HEK293 (cell line): ENCODE results near the gene ASXL2.

Experiments
- CTCF ChIA-PET: fragments of 350-600 bp; formaldehyde crosslinking; extraction: SDS; loops from one replicate; lab custom pipeline; 2021; ENCODE audit warnings: antibody characterized with exemption; lab: Yijun Ruan, JAX
- POLR2A ChIA-PET: fragments of 300-600 bp; formaldehyde crosslinking; extraction: SDS; loops from one replicate; lab custom pipeline; 2020; ENCODE audit warnings: antibody characterized with exemption, inconsistent platforms; lab: Yijun Ruan, JAX
- H3K27ac ChIP-seq: fragments of 200-500 bp; sonication (Bioruptor generic); 2 replicates; pipeline ENCODE4 v1.5.1; 2014; ENCODE audit warnings: low read depth, low read length, control low read depth, inconsistent platforms; ENCODE audit errors: extremely low read depth
- H3K36me3 ChIP-seq, 2 experiments: fragments of 200-500 bp in 1 of 2; sonication (Bioruptor generic) in 1 of 2; 1 replicate in 1 of 2; 2 replicates in 1 of 2; pipeline ENCODE4 v1.5.1; 2014 to 2017; ENCODE audit warnings: inconsistent platforms in 2 of 2, low read length in 2 of 2; ENCODE audit not compliant: control insufficient read depth in 2 of 2, insufficient read depth in 1 of 2
- H3K4me1 ChIP-seq: fragments of 200-500 bp; sonication (Bioruptor generic); 2 replicates; pipeline ENCODE4 v1.5.1; 2014; ENCODE audit warnings: mild to moderate bottlenecking, low read length, inconsistent platforms; ENCODE audit not compliant: control insufficient read depth, insufficient read depth
- H3K4me3 ChIP-seq: 2 replicates; pipeline ENCODE4 v1.5.1; 2011; ENCODE audit warnings: low read depth, mild to moderate bottlenecking, control low read depth, low read length, moderate library complexity
- H3K9me3 ChIP-seq: fragments of 200-500 bp; sonication (Bioruptor generic); 2 replicates; pipeline ENCODE4 v1.5.1; 2014; ENCODE audit warnings: low read depth, low read length, inconsistent platforms; ENCODE audit not compliant: control insufficient read depth, insufficient read depth
- ELK4 ChIP-seq: IDR thresholded peaks from 2 replicates; pipeline ENCODE4 v1.6.1; 2011; ENCODE audit warnings: mild to moderate bottlenecking, low read depth, low read length, borderline replicate concordance
- KLF1 ChIP-seq: fragments of 450-650 bp; formaldehyde crosslinking; IDR thresholded peaks from 2 replicates; pipeline ENCODE4 v1.5.1; 2016; ENCODE audit warnings: missing biosample characterization, missing genetic modification characterization
- KLF10 ChIP-seq: fragments of 450-650 bp; IDR thresholded peaks from 2 replicates; pipeline ENCODE4 v1.5.1; 2018; ENCODE audit warnings: missing biosample characterization, mild to moderate bottlenecking, missing genetic modification characterization
- KLF9 ChIP-seq: fragments of 450-650 bp; formaldehyde crosslinking; IDR thresholded peaks from 2 replicates; pipeline ENCODE4 v1.5.1; 2016; ENCODE audit warnings: missing biosample characterization, missing genetic modification characterization, low read depth
- PRDM4 ChIP-seq: fragments of 450-650 bp; formaldehyde crosslinking; IDR thresholded peaks from 2 replicates; pipeline ENCODE4 v1.5.1; 2017; ENCODE audit warnings: missing biosample characterization, missing genetic modification characterization
- ZNF138 ChIP-seq: fragments of 450-650 bp; formaldehyde crosslinking; IDR thresholded peaks from 2 replicates; pipeline ENCODE4 v1.5.1; 2016; ENCODE audit warnings: missing biosample characterization, missing genetic modification characterization, borderline replicate concordance
- ZNF140 ChIP-seq: fragments of 450-650 bp; formaldehyde crosslinking; IDR thresholded peaks from 2 replicates; pipeline ENCODE4 v1.5.1; 2016; ENCODE audit warnings: missing biosample characterization, missing genetic modification characterization
- ZNF146 ChIP-seq: fragments of 450-650 bp; formaldehyde crosslinking; IDR thresholded peaks from 2 replicates; pipeline ENCODE4 v1.5.1; 2016; ENCODE audit warnings: missing biosample characterization, missing genetic modification characterization
- ZNF18 ChIP-seq: fragments of 450-650 bp; formaldehyde crosslinking; IDR thresholded peaks from 2 replicates; pipeline ENCODE4 v1.5.1; 2016; ENCODE audit warnings: missing biosample characterization, missing genetic modification characterization
- ZNF214 ChIP-seq: fragments of 450-650 bp; formaldehyde crosslinking; IDR thresholded peaks from 2 replicates; pipeline ENCODE4 v1.5.1; 2017; ENCODE audit warnings: missing biosample characterization, mild to moderate bottlenecking, missing genetic modification characterization, borderline replicate concordance
- ZNF239 ChIP-seq: fragments of 450-650 bp; formaldehyde crosslinking; IDR thresholded peaks from 2 replicates; pipeline ENCODE4 v1.5.1; 2016; ENCODE audit warnings: missing biosample characterization, missing genetic modification characterization
- ZNF302 ChIP-seq: fragments of 450-650 bp; formaldehyde crosslinking; IDR thresholded peaks from 2 replicates; pipeline ENCODE4 v1.5.1; 2016; ENCODE audit warnings: missing biosample characterization, missing genetic modification characterization, low read depth
- ZNF530 ChIP-seq: fragments of 450-650 bp; formaldehyde crosslinking; IDR thresholded peaks from 2 replicates; pipeline ENCODE4 v1.5.1; 2016; ENCODE audit warnings: low read depth, missing biosample characterization, missing genetic modification characterization
- ZNF560 ChIP-seq: fragments of 450-650 bp; formaldehyde crosslinking; IDR thresholded peaks from 2 replicates; pipeline ENCODE4 v1.5.1; 2017; ENCODE audit warnings: missing biosample characterization, missing genetic modification characterization, borderline replicate concordance
- ZNF610 ChIP-seq: fragments of 450-650 bp; formaldehyde crosslinking; IDR thresholded peaks from 2 replicates; pipeline ENCODE4 v1.5.1; 2016; ENCODE audit warnings: missing biosample characterization, missing genetic modification characterization, borderline replicate concordance
- ZNF621 ChIP-seq: fragments of 450-650 bp; formaldehyde crosslinking; IDR thresholded peaks from 2 replicates; pipeline ENCODE4 v1.5.1; 2017; ENCODE audit warnings: missing biosample characterization, missing genetic modification characterization
- ZNF623 ChIP-seq: fragments of 450-650 bp; formaldehyde crosslinking; IDR thresholded peaks from 2 replicates; pipeline ENCODE4 v1.5.1; 2016; ENCODE audit warnings: missing biosample characterization, missing genetic modification characterization
- ZNF624 ChIP-seq: fragments of 450-650 bp; formaldehyde crosslinking; IDR thresholded peaks from 2 replicates; pipeline ENCODE4 v1.5.1; 2017; ENCODE audit warnings: missing biosample characterization, missing genetic modification characterization
- ZNF639 ChIP-seq: fragments of 450-650 bp; formaldehyde crosslinking; IDR thresholded peaks from 2 replicates; pipeline ENCODE4 v1.5.1; 2016; ENCODE audit warnings: missing biosample characterization, missing genetic modification characterization
- ZNF792 ChIP-seq: fragments of 450-650 bp; formaldehyde crosslinking; IDR thresholded peaks from 2 replicates; pipeline ENCODE4 v1.5.1; 2016; ENCODE audit warnings: missing biosample characterization, missing genetic modification characterization
- ZSCAN18 ChIP-seq: fragments of 450-650 bp; formaldehyde crosslinking; IDR thresholded peaks from 2 replicates; pipeline ENCODE4 v1.5.1; 2016; ENCODE audit warnings: missing biosample characterization, missing genetic modification characterization

The ASXL2 gene

GRCh38 chr2:25726522-25726921 lies 151.8 kb downstream of the ASXL2 start (continued):
- TF ChIP-seq ZNF302, result no peak
- TF ChIP-seq ZNF138 (tag by site-specific recombination), result no peak
- no peak for TF ChIP-seq ZNF530 (tag by site-specific recombination)
- no peak for TF ChIP-seq ZNF560 (tag by site-specific recombination)
- no peak for TF ChIP-seq ZNF623 (tag by site-specific recombination)
- TF ChIP-seq ZNF621 (tag by site-specific recombination), result no peak

- no peaks in the 10 kb centered on the region for H3K36me3 ChIP-seq
- H3K27ac ChIP-seq, result no peak overlapping the region
- CTCF ChIA-PET, result interaction anchor here (0.6 to 0.7 kb wide), 2 partner anchors 9 to 119 kb away, joined by 4 read pairs; no protein-coding TSS in a partner anchor
- H3K9me3 ChIP-seq, result no peaks in the 10 kb centered on the region
- no peak overlapping the region for H3K4me3 ChIP-seq
- POLR2A ChIA-PET, result no interaction called here
- TF ChIP-seq ZNF146 (tag by site-specific recombination), result no peak
- no peak for TF ChIP-seq ZNF639 (tag by site-specific recombination)
- TF ChIP-seq ZNF239 (tag by site-specific recombination), result no peak
- TF ChIP-seq ZNF624 (tag by site-specific recombination), result no peak
- TF ChIP-seq KLF9 (tag by site-specific recombination), result no peak
- no peak for TF ChIP-seq ZNF214 (tag by site-specific recombination)
- TF ChIP-seq ZNF792, result no peak
- TF ChIP-seq KLF1 (tag by site-specific recombination), result no peak
- no peak for TF ChIP-seq PRDM4 (tag by site-specific recombination)
- TF ChIP-seq ZNF18 (tag by site-specific recombination), result no peak
- TF ChIP-seq ZNF610, result no peak
- no peak for TF ChIP-seq ELK4
- TF ChIP-seq KLF10 (tag by site-specific recombination), result no peak
- no peak for TF ChIP-seq ZNF140 (tag by site-specific recombination)
- no peak for TF ChIP-seq ZSCAN18 (tag by site-specific recombination)
- H3K4me1 ChIP-seq, result no peaks in the 10 kb centered on the region
These were observed 152.4 kb downstream of the ASXL2 start for GRCh38 chr2:25725877-25726276.
